CD14-positive monocyte (primary cell): ENCODE data around the gene ARHGEF7. TPM values are rescaled to one million over a fixed set of nuclear protein-coding genes. Genes with fewer than 3 reads are reported as not detected.

ENCODE experiments used
- DNase-seq, 3 donors: peaks; one replicate each; pipeline ENCODE4 v3.0.0-alpha.2; 2011 to 2022
- H2AFZ ChIP-seq: 2 replicates; pipeline ENCODE4 v1.6.0; 2012; ENCODE audit warnings: mild to moderate bottlenecking, low read depth, low read length, inconsistent platforms; ENCODE audit not compliant: insufficient read depth, poor library complexity, severe bottlenecking
- H3K27ac ChIP-seq, 2 donors: 1 replicate in 1 of 2; 2 replicates in 1 of 2; pipeline ENCODE4 v1.5.1; 2012 to 2013; ENCODE audit warnings: low read length in 2 of 2, control low read depth in 1 of 2, inconsistent platforms in 1 of 2, low read depth in 1 of 2, mild to moderate bottlenecking in 1 of 2
- H3K27me3 ChIP-seq, 2 donors: one replicate each; pipeline versions ENCODE4 v1.6.0 to v1.6.1; 2011 to 2013; ENCODE audit warnings: low read length in 2 of 2; ENCODE audit not compliant: control insufficient read depth in 2 of 2, insufficient read depth in 2 of 2
- H3K36me3 ChIP-seq, 2 donors: replicated peaks in 1 of 2; 1 replicate in 1 of 2; 2 replicates in 1 of 2; pipeline versions ENCODE4 v1.5.1 to v1.6.1; 2012 to 2013; ENCODE audit warnings: low read length in 2 of 2, control low read depth in 1 of 2, inconsistent platforms in 1 of 2, mild to moderate bottlenecking in 1 of 2; ENCODE audit not compliant: insufficient read depth in 2 of 2, control insufficient read depth in 1 of 2
- H3K4me1 ChIP-seq, 2 donors: 1 replicate in 1 of 2; 2 replicates in 1 of 2; pipeline versions ENCODE4 v1.5.1 to v1.6.1; 2012 to 2013; ENCODE audit warnings: low read length in 2 of 2, control low read depth in 1 of 2, inconsistent platforms in 1 of 2, mild to moderate bottlenecking in 1 of 2, moderate library complexity in 1 of 2; ENCODE audit not compliant: insufficient read depth in 2 of 2, control insufficient read depth in 1 of 2
- H3K4me2 ChIP-seq: replicated peaks from 2 replicates; pipeline ENCODE3; 2012; ENCODE audit warnings: low read length, moderate library complexity, mild to moderate bottlenecking; ENCODE audit not compliant: poor library complexity, severe bottlenecking; ENCODE audit errors: extremely low read depth
- H3K4me3 ChIP-seq, 3 experiments: fragments of 200-600 bp in 1 of 3; sonication (generic) in 1 of 3; replicated peaks in 1 of 3; 1 replicate in 2 of 3; 2 replicates in 1 of 3; pipeline ENCODE4 v1.5.1; 2011 to 2013; ENCODE audit warnings: low read length in 3 of 3, mild to moderate bottlenecking in 3 of 3, control low read depth in 2 of 3, low read depth in 2 of 3, inconsistent platforms in 1 of 3, moderate library complexity in 1 of 3
- H3K79me2 ChIP-seq: 2 replicates; pipeline ENCODE4 v1.6.0; 2012; ENCODE audit warnings: mild to moderate bottlenecking, control low read depth, inconsistent platforms, low read length, moderate library complexity; ENCODE audit not compliant: insufficient read depth
- H3K9ac ChIP-seq: 2 replicates; pipeline ENCODE4 v1.6.0; 2017; ENCODE audit warnings: low read length, mild to moderate bottlenecking; ENCODE audit not compliant: insufficient read depth, poor library complexity, severe bottlenecking
- H3K9me3 ChIP-seq, 2 donors: replicated peaks in 1 of 2; 1 replicate in 1 of 2; 2 replicates in 1 of 2; pipeline versions ENCODE4 v1.5.1 to v1.6.1; 2012 to 2013; ENCODE audit warnings: low read length in 2 of 2, control low read depth in 1 of 2; ENCODE audit not compliant: control insufficient read depth in 1 of 2, insufficient read depth in 1 of 2
- H4K20me1 ChIP-seq: 2 replicates; pipeline ENCODE4 v1.6.0; 2012; ENCODE audit warnings: mild to moderate bottlenecking, low read length, control low read depth, moderate library complexity; ENCODE audit not compliant: insufficient read depth
- H3K27ac Mint-ChIP-seq, 7 donors: one replicate each; pipeline ENCODE4 v1.8.0; 2020; ENCODE audit warnings: mild to moderate bottlenecking in 7 of 7, mixed read lengths in 7 of 7, moderate library complexity in 6 of 7, inconsistent platforms in 2 of 7
- H3K27me3 Mint-ChIP-seq, 3 donors: one replicate each; pipeline ENCODE4 v1.8.0; 2021 to 2022; ENCODE audit warnings: low read depth in 3 of 3, mild to moderate bottlenecking in 3 of 3, mixed read lengths in 3 of 3, moderate library complexity in 3 of 3, inconsistent platforms in 1 of 3
- H3K36me3 Mint-ChIP-seq, 2 donors: one replicate each; pipeline ENCODE4 v1.8.0; 2020; ENCODE audit warnings: mixed read lengths in 2 of 2, inconsistent platforms in 1 of 2, mild to moderate bottlenecking in 1 of 2
- H3K4me1 Mint-ChIP-seq: one replicate; pipeline ENCODE4 v1.8.0; 2020; ENCODE audit warnings: mild to moderate bottlenecking, mixed read lengths
- H3K4me3 Mint-ChIP-seq, 2 donors: one replicate each; pipeline ENCODE4 v1.8.0; 2020; ENCODE audit warnings: mild to moderate bottlenecking in 2 of 2, mixed read lengths in 2 of 2, moderate library complexity in 1 of 2
- H3K9me3 Mint-ChIP-seq, 7 donors: one replicate each; pipeline ENCODE4 v1.8.0; 2020 to 2022; ENCODE audit warnings: mixed read lengths in 7 of 7, mild to moderate bottlenecking in 6 of 7, moderate library complexity in 6 of 7, inconsistent platforms in 2 of 7
- WGBS: methylation state at CpG from one replicate; pipeline ENCODE4 v1.1.5; 2013; ENCODE audit warnings: missing lambda C conversion rate; ENCODE audit not compliant: insufficient coverage; 5-methylcytosine and 5-hydroxymethylcytosine counted together
- intact Hi-C, 2 donors: fragments of 100-400 bp; cut with micrococcal nuclease; formaldehyde crosslinking; loops; one replicate each; pipeline versions ENCODE4 v1.15.0 to v1.15.1; 2023
- polyA plus RNA-seq, 3 donors: library from polyadenylated mRNA; depleted of rRNA in 1 of 3; unstranded in 2 of 3; stranded (reverse) in 1 of 3; fragments of 300-500 nt in 2 of 3; fragments of >200 nt in 1 of 3; fragmentation: Illumina TruSeq in 2 of 3; gene quantifications; 1 replicate in 2 of 3; 2 replicates in 1 of 3; pipeline ENCODE4 v1.2.3, GENCODE V29; 2012 to 2021
- TF ChIP-seq, protein P1 (sequence below): fragments of 200-600 bp; IDR thresholded peaks from one replicate; pipeline ENCODE4 v1.8.0; 2022; ENCODE audit warnings: antibody characterized with exemption, mild to moderate bottlenecking

ARHGEF7 gene
- polyA plus RNA-seq, 3 donors: 4.6 to 29.0 (median 6.1) TPM

DNA sequence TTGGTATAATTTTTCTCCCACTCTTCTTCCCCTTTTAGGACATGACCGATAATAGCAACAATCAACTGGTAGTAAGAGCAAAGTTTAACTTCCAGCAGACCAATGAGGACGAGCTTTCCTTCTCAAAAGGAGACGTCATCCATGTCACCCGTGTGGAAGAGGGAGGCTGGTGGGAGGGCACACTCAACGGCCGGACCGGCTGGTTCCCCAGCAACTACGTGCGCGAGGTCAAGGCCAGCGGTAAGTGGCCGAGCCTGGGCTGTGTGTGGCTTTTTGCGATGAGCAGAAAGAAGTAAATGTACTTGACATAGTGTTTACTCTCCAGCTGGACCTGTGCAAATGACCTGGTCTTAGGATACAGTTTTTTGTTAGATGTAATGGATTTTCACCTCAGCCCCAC is 102.5 kb downstream of the ARHGEF7 start:
- H3K27me3 ChIP-seq: no peaks in the 10 kb centered on the region
- H3K9ac ChIP-seq: no peak overlapping the region
- WGBS: 95% methylated on average over 9 of the region's 13 CpGs
- no peak overlapping the region for H3K27ac ChIP-seq
- H3K9me3 ChIP-seq: no peaks in the 10 kb centered on the region
- peaks cover 14% of the 10 kb centered on the region for H3K4me1 Mint-ChIP-seq
- peaks cover 72% of the 10 kb centered on the region for H4K20me1 ChIP-seq
- H3K4me2 ChIP-seq: no peak overlapping the region
- H3K4me1 ChIP-seq: peaks cover 10 to 13% of the 10 kb centered on the region in 2 donors
- TF ChIP-seq, protein P1, sequence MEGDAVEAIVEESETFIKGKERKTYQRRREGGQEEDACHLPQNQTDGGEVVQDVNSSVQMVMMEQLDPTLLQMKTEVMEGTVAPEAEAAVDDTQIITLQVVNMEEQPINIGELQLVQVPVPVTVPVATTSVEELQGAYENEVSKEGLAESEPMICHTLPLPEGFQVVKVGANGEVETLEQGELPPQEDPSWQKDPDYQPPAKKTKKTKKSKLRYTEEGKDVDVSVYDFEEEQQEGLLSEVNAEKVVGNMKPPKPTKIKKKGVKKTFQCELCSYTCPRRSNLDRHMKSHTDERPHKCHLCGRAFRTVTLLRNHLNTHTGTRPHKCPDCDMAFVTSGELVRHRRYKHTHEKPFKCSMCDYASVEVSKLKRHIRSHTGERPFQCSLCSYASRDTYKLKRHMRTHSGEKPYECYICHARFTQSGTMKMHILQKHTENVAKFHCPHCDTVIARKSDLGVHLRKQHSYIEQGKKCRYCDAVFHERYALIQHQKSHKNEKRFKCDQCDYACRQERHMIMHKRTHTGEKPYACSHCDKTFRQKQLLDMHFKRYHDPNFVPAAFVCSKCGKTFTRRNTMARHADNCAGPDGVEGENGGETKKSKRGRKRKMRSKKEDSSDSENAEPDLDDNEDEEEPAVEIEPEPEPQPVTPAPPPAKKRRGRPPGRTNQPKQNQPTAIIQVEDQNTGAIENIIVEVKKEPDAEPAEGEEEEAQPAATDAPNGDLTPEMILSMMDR: no peak
- H3K36me3 Mint-ChIP-seq: peaks cover 36 to 41% of the 10 kb centered on the region in 2 donors
- no peak for DNase-seq
- H3K79me2 ChIP-seq: peaks cover 34% of the 10 kb centered on the region
- no peak overlapping the region for H2AFZ ChIP-seq
- intact Hi-C loops: no loop called here
- no peaks in the 10 kb centered on the region for H3K27me3 Mint-ChIP-seq
- peaks cover 14 to 32% of the 10 kb centered on the region in 2 donors for H3K36me3 ChIP-seq
- no peak overlapping the region for H3K4me3 ChIP-seq
- no peak overlapping the region for H3K4me3 Mint-ChIP-seq
- H3K9me3 Mint-ChIP-seq: no peaks in the 10 kb centered on the region
- H3K27ac Mint-ChIP-seq: no peak overlapping the region

DNA sequence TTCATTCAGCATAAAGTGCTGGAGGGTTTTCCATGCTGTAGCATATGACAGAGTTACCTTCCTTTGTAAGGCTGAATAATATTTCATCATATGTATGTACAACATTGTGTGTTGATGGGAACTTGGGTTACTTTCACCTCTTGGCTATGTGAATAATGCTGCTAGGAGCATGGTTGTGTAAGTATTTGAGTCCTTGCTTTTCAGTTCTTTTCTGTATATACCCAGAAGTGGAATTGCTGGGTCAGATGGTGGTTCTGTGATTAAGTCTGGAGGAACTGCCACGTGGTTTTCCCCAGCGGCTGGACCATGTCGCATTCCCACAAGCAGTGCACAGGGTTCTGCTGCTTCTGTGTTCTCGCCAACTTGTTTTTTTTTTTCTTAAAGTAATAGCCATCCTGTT is 104.2 kb downstream of the ARHGEF7 start:
- Histone ChIP-seq H3K4me2 (no peak overlapping the region), H3K27me3 (no peaks in the 10 kb centered on the region), H4K20me1 (peaks cover 59% of the 10 kb centered on the region), H2AFZ (no peak overlapping the region), H3K27ac (peak overlapping the region in 1 of 2 donors; percentile 5), H3K79me2 (peaks cover 28% of the 10 kb centered on the region), H3K4me1 (peaks cover 2 to 3% of the 10 kb centered on the region in 2 donors), H3K4me3 (no peak overlapping the region), H3K9me3 (no peaks in the 10 kb centered on the region), H3K9ac (no peak overlapping the region), H3K36me3 (peaks cover 15 to 32% of the 10 kb centered on the region in 2 donors)
- intact Hi-C loops: no loop called here
- TF ChIP-seq, protein P1: no peak
- no CpG with 5 or more reads among the region's 4 CpGs for WGBS
- no peaks in the 10 kb centered on the region for H3K9me3 Mint-ChIP-seq
- peaks cover 3% of the 10 kb centered on the region for H3K4me1 Mint-ChIP-seq
- DNase-seq: no peak
- H3K27me3 Mint-ChIP-seq: no peaks in the 10 kb centered on the region
- H3K27ac Mint-ChIP-seq: no peak overlapping the region
- H3K36me3 Mint-ChIP-seq: peaks cover 31 to 35% of the 10 kb centered on the region in 2 donors
- H3K4me3 Mint-ChIP-seq: no peak overlapping the region
